Mucosa of descending colon (tissue), 3 donors: ENCODE data around the gene IRAG1. TPM values are rescaled to one million over a fixed set of nuclear protein-coding genes. Genes with fewer than 3 reads are reported as not detected.
A peak's percentile ranks its signal among the peaks of the same experiment; 100 is the strongest.

Experiments
- ATAC-seq: fragments of 200-7000 bp; cut with Tn5 transposase; one replicate; pipeline ENCODE4 v1.9.1; 2020; ENCODE audit warnings: mild to moderate bottlenecking, moderate library complexity
- DNase-seq, 3 donors: peaks; one replicate each; pipeline ENCODE4 v3.0.0-alpha.2; 2020
- H3K36me3 ChIP-seq: fragments of 200-600 bp; one replicate; pipeline ENCODE4 v1.8.0; 2021; ENCODE audit warnings: low read depth, mild to moderate bottlenecking
- H3K4me1 ChIP-seq: fragments of 200-600 bp; one replicate; pipeline ENCODE4 v1.8.0; 2021; ENCODE audit warnings: low read depth, mild to moderate bottlenecking
- H3K4me3 ChIP-seq: fragments of 200-600 bp; one replicate; pipeline ENCODE4 v1.8.0; 2021; ENCODE audit warnings: mild to moderate bottlenecking
- H3K9me3 ChIP-seq: fragments of 200-600 bp; one replicate; pipeline ENCODE4 v1.8.0; 2021; ENCODE audit warnings: mild to moderate bottlenecking
- CTCF ChIP-seq: fragments of 200-600 bp; IDR thresholded peaks from one replicate; pipeline ENCODE4 v1.8.0; 2022; ENCODE audit warnings: antibody characterized with exemption, mild to moderate bottlenecking
- intact Hi-C, 2 donors: fragments of 100-400 bp; cut with DNase I in 1 of 2; cut with micrococcal nuclease in 1 of 2; formaldehyde crosslinking; loops; one replicate each; pipeline versions ENCODE4 v1.11.0 to v1.11.1; 2022; cut with DNase I, micrococcal nuclease
- total RNA-seq, 3 donors: library from RNA; stranded (reverse); fragmentation: NEBNext Ultra II Directional in 2 of 3; extraction: Animal tissue kit (Norgen Biotek cat#: 25700) in 2 of 3; gene quantifications; one replicate each; pipeline versions ENCODE4 v1.2.1 to v1.2.4, GENCODE V29; 2021 to 2023
- donor health status: DM: no; HTN: no; CAD: no; lungs with moderate emphysema.
- donor health status: DM: no; HTN: no; CAD: no.
- donor health status: DM: no; HTN: yes; CAD: no.

Gene IRAG1
- total RNA-seq, 3 donors from 2014 or later: 7.5 to 134 (median 15.4) TPM

- Histone ChIP-seq H3K4me3 (no peak overlapping the region), H3K36me3 (no peaks in the 10 kb centered on the region), H3K4me1 (no peaks in the 10 kb centered on the region), H3K9me3 (no peaks in the 10 kb centered on the region)
- intact Hi-C loops: no loop called here
- DNase-seq (no peak), ATAC-seq (peak; percentile 39)
- TF ChIP-seq CTCF: no peak
Observed at GRCh38 chr11:10725114-10725906, 31.8 kb upstream of the IRAG1 start.

DNA sequence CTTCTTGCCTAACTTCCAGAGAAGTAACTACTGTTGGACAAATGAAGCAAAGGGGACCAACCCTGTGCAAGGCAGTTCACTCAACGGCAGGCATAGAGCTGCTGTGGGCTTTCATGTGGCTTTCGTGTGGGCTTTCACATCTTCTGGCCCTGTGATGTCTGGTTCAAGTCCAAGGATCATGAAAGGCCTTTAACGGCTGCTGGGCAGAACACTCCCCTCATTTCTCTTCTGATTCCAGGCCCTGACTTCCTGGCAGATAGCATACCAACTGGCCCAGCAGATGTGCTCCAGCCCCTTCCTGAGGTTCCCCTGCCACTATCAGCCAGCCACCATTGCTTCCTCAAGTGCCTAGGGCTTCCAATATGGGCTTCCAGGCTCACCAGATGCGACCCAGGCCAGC, 28.8 kb upstream of the IRAG1 start:
- intact Hi-C loops: no loop called here
- H3K9me3 ChIP-seq: no peaks in the 10 kb centered on the region
- H3K4me1 ChIP-seq: no peaks in the 10 kb centered on the region
- no peaks in the 10 kb centered on the region for H3K36me3 ChIP-seq
- H3K4me3 ChIP-seq: no peak overlapping the region
- no peak for DNase-seq
- ATAC-seq: no peak
- TF ChIP-seq CTCF: no peak

DNA sequence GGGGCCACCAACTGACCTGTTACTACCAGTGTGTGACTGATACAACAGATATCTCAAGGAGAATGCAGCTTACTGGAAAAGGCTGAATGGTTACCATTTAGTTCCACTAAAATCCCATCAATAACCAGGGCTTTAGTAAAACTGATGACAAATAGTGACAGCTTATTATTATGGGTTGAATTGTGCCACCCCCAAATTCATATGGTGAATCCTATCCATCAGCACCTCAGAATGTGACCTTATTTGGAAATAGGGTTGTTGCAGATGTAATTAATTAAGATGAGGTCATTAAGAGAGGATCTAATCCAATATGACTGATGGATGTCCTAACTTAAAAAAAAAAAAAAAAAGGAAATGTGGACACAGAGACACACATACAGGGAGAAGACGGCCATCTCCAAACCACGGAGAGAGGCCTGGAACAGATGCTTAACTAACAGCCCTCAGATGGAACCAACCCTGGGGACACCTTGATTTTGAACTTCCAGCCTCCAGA, 27.4 kb upstream of the IRAG1 start:
- Histone ChIP-seq H3K9me3 (no peaks in the 10 kb centered on the region), H3K4me3 (no peak overlapping the region), H3K4me1 (no peaks in the 10 kb centered on the region), H3K36me3 (no peaks in the 10 kb centered on the region)
- ATAC-seq (no peak), DNase-seq (no peak)
- TF ChIP-seq CTCF: no peak
- intact Hi-C loops: no loop called here

DNA sequence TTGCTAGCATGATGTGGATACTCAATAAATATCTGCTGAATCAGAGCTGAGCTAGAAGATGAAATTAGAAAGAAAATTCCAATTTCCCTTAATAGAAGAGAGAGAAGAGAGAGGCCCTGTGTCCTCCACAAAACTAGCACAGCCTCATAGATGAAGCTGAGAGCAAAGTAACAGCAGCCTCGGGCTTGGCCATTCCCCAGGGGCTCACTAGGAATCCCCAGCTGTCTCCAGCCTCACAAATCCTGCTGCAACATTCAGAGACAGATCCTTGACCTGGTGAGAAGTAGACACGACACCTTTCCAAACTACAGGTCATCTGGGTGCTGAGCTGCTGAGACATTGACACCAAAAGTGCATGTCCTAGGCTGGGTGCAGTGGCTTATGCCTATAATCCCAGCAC, 26.1 kb upstream of the IRAG1 start:
- intact Hi-C loops: no loop called here
- no peaks in the 10 kb centered on the region for H3K36me3 ChIP-seq
- no peaks in the 10 kb centered on the region for H3K9me3 ChIP-seq
- DNase-seq (no peak), ATAC-seq (no peak)
- H3K4me1 ChIP-seq: no peaks in the 10 kb centered on the region
- no peak overlapping the region for H3K4me3 ChIP-seq
- no peak for TF ChIP-seq CTCF

DNA sequence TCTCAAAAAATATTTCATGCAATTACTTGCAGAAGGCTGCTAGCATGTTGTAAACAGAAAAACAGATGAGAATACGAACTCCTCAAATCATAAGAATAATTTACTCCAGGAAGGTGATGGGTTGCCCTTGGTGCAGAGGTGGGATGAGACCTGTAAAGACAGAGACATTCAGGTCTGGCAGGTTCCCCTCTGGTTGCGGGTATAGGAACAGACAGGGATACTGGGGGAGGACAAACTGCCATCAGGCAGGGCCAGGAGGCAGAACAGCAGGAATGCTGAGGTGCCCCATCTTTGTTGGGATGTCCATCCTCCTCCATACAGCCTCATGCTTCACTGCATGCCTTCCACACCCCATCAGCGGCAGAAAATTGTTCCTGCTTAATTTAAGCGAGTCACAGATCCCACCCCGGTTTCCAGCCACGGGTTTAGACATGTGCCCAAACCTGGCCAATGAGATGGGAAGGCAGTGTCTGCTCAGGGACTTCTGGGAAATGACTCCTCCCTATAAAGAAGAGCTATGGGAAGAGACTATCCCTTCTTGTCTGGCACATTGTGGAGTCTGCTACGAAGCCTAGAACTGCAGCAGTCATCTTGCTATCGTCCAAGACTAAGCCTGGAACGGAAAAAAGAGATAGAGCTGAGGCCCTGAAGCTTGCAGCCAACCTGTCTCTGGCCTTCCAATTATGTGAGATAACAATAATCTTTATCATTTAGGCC, 23.1 kb upstream of the IRAG1 start:
- intact Hi-C loops: no loop called here

More for the DNA sequence above, 23.1 kb upstream of the IRAG1 start:
- Histone ChIP-seq H3K36me3 (no peaks in the 10 kb centered on the region), H3K4me1 (no peaks in the 10 kb centered on the region), H3K4me3 (no peak overlapping the region), H3K9me3 (no peaks in the 10 kb centered on the region)
- no peak for ATAC-seq
- TF ChIP-seq CTCF: no peak
- DNase-seq: no peak
